ENCODE measurements around the gene INSL6. TPM values are rescaled to one million over a fixed set of nuclear protein-coding genes. Genes with fewer than 3 reads are reported as not detected.

Gene INSL6, protein sequence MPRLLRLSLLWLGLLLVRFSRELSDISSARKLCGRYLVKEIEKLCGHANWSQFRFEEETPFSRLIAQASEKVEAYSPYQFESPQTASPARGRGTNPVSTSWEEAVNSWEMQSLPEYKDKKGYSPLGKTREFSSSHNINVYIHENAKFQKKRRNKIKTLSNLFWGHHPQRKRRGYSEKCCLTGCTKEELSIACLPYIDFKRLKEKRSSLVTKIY
- total RNA-seq, result not detected

DNA sequence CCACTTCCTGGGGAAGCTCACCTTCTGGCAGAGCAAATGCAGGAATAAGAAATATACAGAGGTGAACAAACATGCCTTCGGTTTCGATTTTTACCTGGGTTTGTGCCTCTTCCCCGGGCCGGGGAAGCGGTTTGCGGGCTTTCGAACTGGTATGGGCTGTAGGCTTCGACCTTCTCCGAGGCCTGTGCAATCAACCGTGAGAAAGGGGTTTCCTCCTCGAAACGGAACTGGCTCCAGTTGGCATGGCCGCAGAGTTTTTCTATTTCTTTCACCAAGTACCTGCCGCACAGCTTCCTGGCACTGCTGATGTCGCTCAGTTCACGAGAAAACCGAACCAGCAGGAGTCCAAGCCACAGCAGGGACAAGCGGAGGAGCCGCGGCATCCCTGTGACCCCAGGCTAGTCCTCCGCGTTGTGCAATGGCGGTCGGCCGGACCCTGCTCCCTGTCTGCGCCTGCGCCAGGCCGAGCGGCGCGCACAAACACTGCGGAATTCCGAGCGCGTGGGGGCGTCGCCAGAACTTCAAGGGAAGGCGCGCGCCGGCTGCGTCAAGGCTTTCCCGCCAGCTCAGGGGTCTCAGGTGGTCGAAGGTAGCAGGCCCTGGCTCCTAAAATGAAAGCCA lies at the start of gene INSL6:
TSS of gene INSL6 (minus strand) at position 420 of the 621 bp plus-strand sequence. CDS start at position 383, 37 bp downstream.
- intact Hi-C loops (cut with DNase I), result loop anchor here (10.0 kb wide), 1 partner anchor 419 kb away; no protein-coding TSS in a partner anchor
- DNase-seq (ENCODE audit: low spot score in 2 of 2), result no peak
- Histone ChIP-seq H3K9me3 (peaks cover 0 to 3% of the 10 kb centered on the region in 2 donors), H3K4me3 (no peak within 1 kb of the TSS), H3K36me3 (no peaks in the 10 kb centered on the region), H3K27me3 (no peaks in the 10 kb centered on the region), H3K4me1 (no peaks in the 10 kb centered on the region), H3K27ac (no peak within 1 kb of the TSS)
- TF ChIP-seq, protein P1, sequence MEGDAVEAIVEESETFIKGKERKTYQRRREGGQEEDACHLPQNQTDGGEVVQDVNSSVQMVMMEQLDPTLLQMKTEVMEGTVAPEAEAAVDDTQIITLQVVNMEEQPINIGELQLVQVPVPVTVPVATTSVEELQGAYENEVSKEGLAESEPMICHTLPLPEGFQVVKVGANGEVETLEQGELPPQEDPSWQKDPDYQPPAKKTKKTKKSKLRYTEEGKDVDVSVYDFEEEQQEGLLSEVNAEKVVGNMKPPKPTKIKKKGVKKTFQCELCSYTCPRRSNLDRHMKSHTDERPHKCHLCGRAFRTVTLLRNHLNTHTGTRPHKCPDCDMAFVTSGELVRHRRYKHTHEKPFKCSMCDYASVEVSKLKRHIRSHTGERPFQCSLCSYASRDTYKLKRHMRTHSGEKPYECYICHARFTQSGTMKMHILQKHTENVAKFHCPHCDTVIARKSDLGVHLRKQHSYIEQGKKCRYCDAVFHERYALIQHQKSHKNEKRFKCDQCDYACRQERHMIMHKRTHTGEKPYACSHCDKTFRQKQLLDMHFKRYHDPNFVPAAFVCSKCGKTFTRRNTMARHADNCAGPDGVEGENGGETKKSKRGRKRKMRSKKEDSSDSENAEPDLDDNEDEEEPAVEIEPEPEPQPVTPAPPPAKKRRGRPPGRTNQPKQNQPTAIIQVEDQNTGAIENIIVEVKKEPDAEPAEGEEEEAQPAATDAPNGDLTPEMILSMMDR (IDR thresholded peaks at IDR 0.05), result no peak

DNA sequence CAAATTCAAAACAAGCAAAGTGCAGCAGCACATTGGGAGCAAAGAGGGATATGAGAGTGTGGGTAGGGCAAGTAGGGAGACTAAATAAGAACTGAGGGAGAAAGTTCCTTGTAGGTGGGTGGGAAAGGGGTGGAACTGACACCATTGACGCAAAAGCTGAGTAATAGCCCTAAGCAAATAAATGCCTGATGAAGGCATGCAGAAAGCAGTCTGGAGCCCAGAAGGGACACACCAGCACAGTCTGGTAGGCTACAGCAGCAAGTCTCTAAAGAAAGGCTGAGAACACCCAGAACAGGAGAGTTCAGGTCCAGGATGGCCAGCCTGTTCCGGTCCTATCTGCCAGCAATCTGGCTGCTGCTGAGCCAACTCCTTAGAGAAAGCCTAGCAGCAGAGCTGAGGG lies 45.8 kb upstream of the INSL6 start, which contains the start of gene INSL4:
TSS of gene INSL4 (plus strand) at position 208 of the 400 bp plus-strand sequence. CDS start at position 313, 105 bp downstream.
- no peaks in the 10 kb centered on the region for H3K36me3 ChIP-seq
- H3K27ac ChIP-seq, result no peak within 1 kb of the TSS
- H3K27me3 ChIP-seq, result no peaks in the 10 kb centered on the region
- H3K4me1 ChIP-seq, result no peaks in the 10 kb centered on the region
- TF ChIP-seq, protein P1 (IDR thresholded peaks at IDR 0.05), result no peak
- no peak within 1 kb of the TSS for H3K4me3 ChIP-seq
- H3K9me3 ChIP-seq, result peaks cover 0 to 1% of the 10 kb centered on the region in 2 donors
- intact Hi-C loops (cut with DNase I), result no loop called here
- no peak for DNase-seq (ENCODE audit: low spot score in 2 of 2)

DNA sequence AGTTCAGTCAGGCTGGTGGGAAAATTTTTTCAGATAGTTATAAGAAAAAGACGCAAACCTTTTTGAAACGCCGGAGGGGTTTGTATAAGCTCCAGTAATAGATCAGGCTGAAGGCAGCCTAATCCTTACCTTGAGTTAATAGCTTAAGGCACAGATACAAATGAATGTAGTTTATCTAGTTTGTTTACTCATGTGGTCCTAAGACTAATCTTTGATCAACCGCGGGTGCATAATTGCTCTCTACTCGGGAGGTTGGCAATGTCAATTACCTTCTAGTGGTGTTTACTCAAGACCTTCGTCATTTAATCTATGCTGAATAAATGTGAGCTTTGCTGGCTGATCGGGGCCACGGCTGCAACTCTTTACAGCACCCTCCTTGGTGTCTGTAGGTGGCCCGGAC lies 45.1 kb upstream of the INSL6 start:
- peaks cover 0 to 4% of the 10 kb centered on the region in 2 donors for H3K9me3 ChIP-seq
- no peaks in the 10 kb centered on the region for H3K36me3 ChIP-seq
- TF ChIP-seq, protein P1 (IDR thresholded peaks at IDR 0.05), result no peak
- H3K27me3 ChIP-seq, result no peaks in the 10 kb centered on the region
- no peaks in the 10 kb centered on the region for H3K4me1 ChIP-seq
- H3K27ac ChIP-seq, result no peak overlapping the region
- DNase-seq (ENCODE audit: low spot score in 2 of 2), result no peak
- intact Hi-C loops (cut with DNase I), result no loop called here
- H3K4me3 ChIP-seq, result no peak overlapping the region

DNA sequence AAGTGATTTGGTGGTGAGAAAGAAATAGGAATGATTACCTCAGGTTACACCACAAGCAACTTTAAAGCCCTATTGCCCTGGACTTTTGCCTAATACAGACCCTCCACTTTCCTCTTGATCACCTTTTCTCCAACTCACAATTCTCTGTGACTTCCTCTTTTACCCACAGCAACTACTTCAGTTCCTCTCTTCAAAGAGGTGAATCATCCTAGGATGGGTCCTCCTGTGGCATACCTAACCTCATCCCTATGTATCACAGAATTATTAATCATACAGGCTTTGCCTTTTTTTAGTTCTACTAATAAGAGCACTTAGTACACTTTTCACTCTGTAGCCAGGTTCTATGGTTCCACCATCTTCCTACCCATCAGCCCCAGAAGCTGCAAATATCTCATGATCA lies 19.6 kb upstream of the INSL6 start:
- DNase-seq (ENCODE audit: low spot score in 2 of 2), result no peak
- no peak overlapping the region for H3K4me3 ChIP-seq
- no peaks in the 10 kb centered on the region for H3K27me3 ChIP-seq
- no peak overlapping the region for H3K27ac ChIP-seq
- H3K9me3 ChIP-seq, result no peaks in the 10 kb centered on the region
- intact Hi-C loops (cut with DNase I), result no loop called here
- TF ChIP-seq, protein P1 (IDR thresholded peaks at IDR 0.05), result no peak
- H3K4me1 ChIP-seq, result no peaks in the 10 kb centered on the region
- H3K36me3 ChIP-seq, result no peaks in the 10 kb centered on the region

DNA sequence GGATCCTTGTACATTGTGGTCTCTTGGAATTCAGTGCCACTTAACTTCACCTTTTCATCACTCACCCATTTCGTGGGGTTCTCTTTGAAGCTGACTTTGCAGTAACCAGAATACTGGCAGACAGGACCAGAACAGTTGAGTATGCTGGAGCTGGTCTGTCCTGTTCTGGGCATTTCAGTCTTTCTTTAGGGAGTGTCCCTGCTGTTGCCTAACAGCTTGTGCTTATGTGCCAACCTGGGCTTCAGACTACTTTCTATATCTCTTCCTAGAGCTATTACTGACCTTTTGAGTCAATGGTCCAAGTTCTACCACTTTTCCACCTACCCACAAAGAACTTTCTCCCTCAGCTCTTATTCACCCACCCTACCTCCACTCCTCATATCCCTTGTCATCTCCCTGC lies 10.0 kb upstream of the INSL6 start:
- H3K27me3 ChIP-seq, result no peaks in the 10 kb centered on the region
- TF ChIP-seq, protein P1 (IDR thresholded peaks at IDR 0.05), result no peak

More for the DNA sequence above, 10.0 kb upstream of the INSL6 start:
- no peak overlapping the region for H3K4me3 ChIP-seq
- no peak overlapping the region for H3K27ac ChIP-seq
- intact Hi-C loops (cut with DNase I), result no loop called here
- no peaks in the 10 kb centered on the region for H3K4me1 ChIP-seq
- no peak for DNase-seq (ENCODE audit: low spot score in 2 of 2)
- no peaks in the 10 kb centered on the region for H3K36me3 ChIP-seq
- H3K9me3 ChIP-seq, result no peaks in the 10 kb centered on the region
